OCI-LY3 (cell line): ENCODE measurements around the gene FBH1.

Source experiments
- H2AFZ ChIP-seq: fragments of 200-600, 300-600 bp; shearing (Covaris generic); 2 replicates; pipeline ENCODE4 v1.6.0; 2014; ENCODE audit warnings: antibody characterized with exemption, low read depth, low read length
- H3K27ac ChIP-seq: fragments of 200-600, 300-600 bp; sonication (generic); 2 replicates; pipeline ENCODE4 v1.5.1; 2014; ENCODE audit warnings: mild to moderate bottlenecking, low read length, moderate library complexity, mixed read lengths
- H3K27me3 ChIP-seq: fragments of 200-600, 300-600 bp; sonication (generic); 2 replicates; pipeline ENCODE4 v1.6.1; 2014; ENCODE audit warnings: low read depth, low read length, mixed read lengths
- H3K36me3 ChIP-seq: fragments of 200-600, 300-600 bp; sonication (generic); replicated peaks from 2 replicates; pipeline ENCODE3; 2014; ENCODE audit warnings: low read depth, low read length, mixed read lengths
- H3K4me1 ChIP-seq: fragments of 300-600, 200-600 bp; sonication (generic); 2 replicates; pipeline ENCODE4 v1.6.1; 2014; ENCODE audit warnings: low read length, mixed read lengths
- H3K4me2 ChIP-seq: fragments of 200-600, 300-600 bp; sonication (generic); 2 replicates; pipeline ENCODE4 v1.6.1; 2014; ENCODE audit warnings: low read length, mixed read lengths
- H3K4me3 ChIP-seq: fragments of 300-600, 200-600 bp; sonication (generic); 2 replicates; pipeline ENCODE4 v1.5.1; 2014; ENCODE audit warnings: antibody characterized with exemption, mild to moderate bottlenecking, low read length, moderate library complexity
- H3K79me2 ChIP-seq: fragments of 300-600, 200-600 bp; shearing (Covaris generic); 2 replicates; pipeline ENCODE4 v1.6.1; 2014; ENCODE audit warnings: mild to moderate bottlenecking, low read length, mixed read lengths
- H3K9ac ChIP-seq: fragments of 300-600, 200-600 bp; shearing (Covaris generic); 2 replicates; pipeline ENCODE4 v1.6.0; 2014; ENCODE audit warnings: mild to moderate bottlenecking, low read length, moderate library complexity
- H3K9me3 ChIP-seq: fragments of 200-600, 300-600 bp; shearing (Covaris generic); 2 replicates; pipeline ENCODE4 v1.6.1; 2014; ENCODE audit warnings: low read length, mixed read lengths; ENCODE audit not compliant: insufficient read depth
- H4K20me1 ChIP-seq: fragments of 200-600, 300-600 bp; sonication (generic); 2 replicates; pipeline ENCODE4 v1.6.1; 2016; ENCODE audit warnings: low read length, mixed read lengths; ENCODE audit not compliant: insufficient read depth
- CTCF ChIP-seq: fragments of 200-600, 300-600 bp; sonication (generic); IDR thresholded peaks from 2 replicates; pipeline ENCODE4 v1.5.1; 2014; ENCODE audit warnings: antibody characterized with exemption, low read length, low read depth
- EZH2phosphoT487 ChIP-seq: fragments of 200-600 bp; shearing (Covaris generic); IDR thresholded peaks from 2 replicates; pipeline ENCODE4 v1.6.1; 2018; ENCODE audit warnings: antibody characterized with exemption, mixed run types, low read depth

FBH1 gene

GRCh38 chr10:5889624-5890451 lies at the start of gene FBH1, which contains the start of gene ANKRD16:
Gene FBH1 (plus strand): TSS chr10:5890243. CDS start chr10:5890346, 103 bp downstream.
Gene ANKRD16 (minus strand): TSS chr10:5889893. CDS start chr10:5889354, 539 bp downstream.
- Histone ChIP-seq H4K20me1 (peaks cover 4% of the 10 kb centered on the region; the same call in 1 of the 2 replicates), H3K27ac (peak within 1 kb of the TSS; percentile 26; the same call in 1 of the 2 replicates), H3K9ac (peak within 1 kb of the TSS; percentile 83), H3K4me2 (peak within 1 kb of the TSS; percentile 98), H3K9me3 (no peaks in the 10 kb centered on the region), H3K27me3 (no peaks in the 10 kb centered on the region), H2AFZ (peak within 1 kb of the TSS; percentile 31; the same call in 1 of the 2 replicates), H3K36me3 (peaks cover 9% of the 10 kb centered on the region), H3K79me2 (peaks cover 46% of the 10 kb centered on the region), H3K4me3 (peak within 1 kb of the TSS; percentile 98), H3K4me1 (peaks cover 11% of the 10 kb centered on the region)
- TF ChIP-seq CTCF (no peak), EZH2phosphoT487 (no peak)

GRCh38 chr10:5840314-5841307 lies 49.4 kb upstream of the FBH1 start:
- peak overlapping the region; percentile 68 for H3K4me3 ChIP-seq
- H3K27me3 ChIP-seq = no peaks in the 10 kb centered on the region
- no peak for TF ChIP-seq CTCF
- TF ChIP-seq EZH2phosphoT487 = no peak
- no peak overlapping the region for H3K27ac ChIP-seq
- no peaks in the 10 kb centered on the region; the same call in 1 of the 2 replicates for H3K9me3 ChIP-seq
- no peaks in the 10 kb centered on the region for H4K20me1 ChIP-seq
- H3K9ac ChIP-seq = peak overlapping the region; percentile 50; the same call in 1 of the 2 replicates
- no peaks in the 10 kb centered on the region for H3K79me2 ChIP-seq
- peak overlapping the region; percentile 80 for H3K4me2 ChIP-seq
- no peaks in the 10 kb centered on the region for H3K36me3 ChIP-seq
- peaks cover 37% of the 10 kb centered on the region for H3K4me1 ChIP-seq
- H2AFZ ChIP-seq = peak overlapping the region; percentile 43

GRCh38 chr10:5841965-5842364 lies 48.1 kb upstream of the FBH1 start:
- no peak overlapping the region for H3K9ac ChIP-seq

More at GRCh38 chr10:5841965-5842364, 48.1 kb upstream of the FBH1 start:
- no peak overlapping the region for H3K4me2 ChIP-seq
- peaks cover 44% of the 10 kb centered on the region for H3K4me1 ChIP-seq
- H3K4me3 ChIP-seq = no peak overlapping the region
- no peaks in the 10 kb centered on the region for H4K20me1 ChIP-seq
- H3K27me3 ChIP-seq = no peaks in the 10 kb centered on the region
- H3K9me3 ChIP-seq = no peaks in the 10 kb centered on the region; the same call in 1 of the 2 replicates
- H3K27ac ChIP-seq = no peak overlapping the region
- TF ChIP-seq CTCF = no peak
- no peak for TF ChIP-seq EZH2phosphoT487
- H3K36me3 ChIP-seq = no peaks in the 10 kb centered on the region
- no peaks in the 10 kb centered on the region for H3K79me2 ChIP-seq
- H2AFZ ChIP-seq = no peak overlapping the region
